HG02870 (cell line): Measurements from ENCODE around the gene MATN1.

ENCODE experiments used
- ATAC-seq: cut with Tn5 transposase; IDR thresholded peaks from one replicate; pipeline ENCODE4 v1.9.1; 2021; ENCODE audit warnings: mild to moderate bottlenecking, moderate library complexity; ENCODE audit not compliant: unreplicated experiment

The MATN1 gene

GRCh38 chr1:30684881-30685795, 38.2 kb downstream of the MATN1 start:
- ATAC-seq: no peak

DNA sequence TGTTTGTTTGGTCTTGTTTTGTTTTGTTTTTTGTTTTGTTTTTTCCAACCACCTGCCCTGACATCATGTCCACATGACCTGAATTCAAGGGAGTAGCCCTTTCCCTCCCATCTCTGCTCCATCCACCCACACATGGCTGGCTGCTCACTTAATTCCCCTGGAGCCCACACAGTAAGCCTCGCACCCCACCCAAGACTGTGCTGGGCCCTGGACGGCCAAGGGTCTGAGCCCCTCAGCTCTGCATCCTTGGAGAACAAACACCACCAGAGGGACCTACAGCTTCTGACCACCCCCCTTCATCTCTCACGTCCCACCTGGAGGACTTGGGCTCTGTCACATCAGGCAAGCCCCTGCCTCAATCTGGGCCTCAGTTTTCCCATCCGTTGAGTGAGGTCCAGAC, 39.1 kb downstream of the MATN1 start:
- ATAC-seq: no peak

- no peak for ATAC-seq
These were observed 39.7 kb downstream of the MATN1 start for GRCh38 chr1:30683699-30684098.

DNA sequence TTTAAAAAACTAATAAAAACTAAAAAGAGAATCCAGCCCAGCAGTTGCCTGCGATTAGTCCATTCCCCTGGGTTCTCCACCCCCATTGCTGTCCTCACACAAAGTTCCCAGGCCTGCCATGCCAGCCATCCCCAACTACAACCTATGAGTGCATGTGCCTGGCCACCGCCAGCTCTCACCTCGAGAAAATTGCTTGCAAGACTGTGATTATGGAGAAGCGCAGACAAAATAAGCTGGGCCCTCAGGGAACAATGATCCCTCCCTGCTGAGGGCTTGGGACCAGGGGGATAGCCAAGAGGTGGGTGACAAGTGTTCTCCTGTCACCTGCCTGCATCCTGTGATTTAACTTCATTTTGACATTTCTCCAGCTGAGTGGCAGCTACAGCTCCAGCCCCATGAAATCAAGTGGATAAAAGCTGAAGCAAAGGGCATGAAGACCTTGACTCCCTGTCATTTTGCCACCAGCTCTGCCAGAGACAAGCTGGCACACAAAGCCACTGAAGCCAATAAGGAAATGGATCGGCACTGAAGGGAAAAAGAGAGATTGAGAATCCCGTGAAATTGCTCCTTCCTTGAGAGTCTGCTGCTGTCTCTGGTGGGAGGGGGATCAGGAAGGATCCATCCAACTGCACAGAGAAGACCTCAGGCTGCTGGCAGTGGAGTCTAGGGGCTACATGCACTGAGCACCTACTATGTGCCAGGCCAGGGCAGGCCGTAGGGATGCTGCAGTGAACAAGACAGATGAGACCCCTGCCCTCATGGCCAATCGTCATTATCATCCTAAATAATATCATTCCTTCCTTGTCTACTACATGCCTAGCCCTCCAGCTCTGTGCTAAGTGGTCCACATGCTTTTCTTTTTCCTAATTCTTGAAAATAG, 40.7 kb downstream of the MATN1 start:
- no peak for ATAC-seq

- no peak for ATAC-seq
These were observed 41.6 kb downstream of the MATN1 start for GRCh38 chr1:30681782-30682181.

DNA sequence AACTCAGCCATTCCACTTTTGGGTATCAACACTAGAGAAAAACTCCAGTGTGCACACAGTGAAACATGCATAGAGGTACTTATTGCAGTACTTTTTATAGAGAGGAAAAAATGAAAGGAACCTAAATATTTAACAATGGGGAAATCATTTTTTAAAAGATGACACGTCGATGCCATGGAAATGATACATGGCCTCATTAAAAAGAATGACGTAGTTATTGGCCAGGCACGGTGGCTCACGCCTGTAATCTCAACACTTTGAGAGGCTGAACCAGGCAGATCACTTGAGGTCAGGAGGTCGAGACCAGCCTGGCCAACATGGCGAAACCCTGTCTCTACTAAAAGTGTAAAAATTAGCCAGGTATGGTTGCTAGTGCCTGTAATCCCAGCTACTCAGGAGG, 42.5 kb downstream of the MATN1 start:
- ATAC-seq: no peak

DNA sequence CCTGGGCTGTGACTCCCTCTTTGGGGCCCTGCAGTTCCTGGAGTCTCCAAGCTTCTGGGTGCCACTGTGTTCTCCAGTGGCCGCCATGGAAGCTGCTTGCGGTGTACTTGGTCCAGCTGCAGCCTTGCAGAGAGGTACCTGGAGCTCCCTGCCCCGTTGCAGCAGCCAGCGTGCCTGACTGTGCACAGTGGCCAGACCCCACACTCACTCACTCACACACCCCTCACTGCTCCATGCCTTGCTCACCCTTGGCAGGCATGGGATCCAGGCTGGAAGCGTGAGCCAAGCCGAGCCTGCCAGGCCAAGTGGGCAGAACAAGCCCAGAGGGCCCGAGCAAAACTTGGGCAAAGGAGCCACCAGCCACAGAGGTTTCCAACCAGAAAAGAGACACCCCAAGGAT, 43.0 kb downstream of the MATN1 start:
- ATAC-seq: no peak

- no peak for ATAC-seq
These were observed 43.4 kb downstream of the MATN1 start for GRCh38 chr1:30679976-30680305.

GRCh38 chr1:30679201-30679975, 44.0 kb downstream of the MATN1 start:
- no peak for ATAC-seq

DNA sequence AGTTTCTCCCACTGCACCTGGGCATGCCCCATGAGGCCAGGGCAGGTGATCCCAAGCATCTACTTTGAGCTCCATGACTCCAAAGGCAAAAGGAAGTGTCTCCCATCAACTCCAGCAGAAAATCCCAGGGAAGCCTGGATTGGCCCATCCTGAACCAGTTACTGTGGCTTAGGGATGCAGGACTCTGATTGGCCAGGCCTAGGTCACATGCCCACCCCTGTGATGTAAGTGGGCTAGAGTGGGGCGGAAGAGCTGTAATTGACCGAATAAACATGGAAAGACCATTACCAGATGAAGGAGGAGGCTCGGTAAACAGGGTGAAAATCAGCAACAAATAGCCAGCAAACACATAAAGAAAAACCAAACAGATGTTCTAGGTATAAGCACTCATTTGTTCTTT, 45.2 kb downstream of the MATN1 start:
- ATAC-seq: no peak

GRCh38 chr1:30677471-30677870, 45.9 kb downstream of the MATN1 start:
- ATAC-seq: no peak

DNA sequence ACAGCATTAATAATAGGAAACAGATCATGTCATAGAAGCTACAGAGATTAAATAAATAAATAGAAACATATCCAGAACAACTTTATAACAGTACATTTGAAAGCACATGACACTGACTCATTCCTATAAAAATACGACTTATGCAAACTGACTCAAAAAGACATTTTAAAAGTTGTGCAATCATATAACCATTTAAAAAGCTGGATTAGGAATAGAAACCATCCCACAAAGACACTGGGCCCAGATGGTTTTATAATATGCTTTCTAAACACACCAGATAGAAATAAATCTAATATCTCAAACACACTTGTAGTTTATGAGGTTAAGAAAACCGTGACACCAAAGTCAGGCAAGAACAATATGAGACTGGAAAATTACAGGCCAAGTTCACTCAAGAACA, 47.6 kb downstream of the MATN1 start:
- ATAC-seq: no peak

- ATAC-seq: no peak
These were observed 48.1 kb downstream of the MATN1 start for GRCh38 chr1:30675289-30675688.

GRCh38 chr1:30673395-30673794, 50.0 kb downstream of the MATN1 start:
- no peak for ATAC-seq

- ATAC-seq: no peak
These were observed 50.7 kb downstream of the MATN1 start for GRCh38 chr1:30672661-30673060.

DNA sequence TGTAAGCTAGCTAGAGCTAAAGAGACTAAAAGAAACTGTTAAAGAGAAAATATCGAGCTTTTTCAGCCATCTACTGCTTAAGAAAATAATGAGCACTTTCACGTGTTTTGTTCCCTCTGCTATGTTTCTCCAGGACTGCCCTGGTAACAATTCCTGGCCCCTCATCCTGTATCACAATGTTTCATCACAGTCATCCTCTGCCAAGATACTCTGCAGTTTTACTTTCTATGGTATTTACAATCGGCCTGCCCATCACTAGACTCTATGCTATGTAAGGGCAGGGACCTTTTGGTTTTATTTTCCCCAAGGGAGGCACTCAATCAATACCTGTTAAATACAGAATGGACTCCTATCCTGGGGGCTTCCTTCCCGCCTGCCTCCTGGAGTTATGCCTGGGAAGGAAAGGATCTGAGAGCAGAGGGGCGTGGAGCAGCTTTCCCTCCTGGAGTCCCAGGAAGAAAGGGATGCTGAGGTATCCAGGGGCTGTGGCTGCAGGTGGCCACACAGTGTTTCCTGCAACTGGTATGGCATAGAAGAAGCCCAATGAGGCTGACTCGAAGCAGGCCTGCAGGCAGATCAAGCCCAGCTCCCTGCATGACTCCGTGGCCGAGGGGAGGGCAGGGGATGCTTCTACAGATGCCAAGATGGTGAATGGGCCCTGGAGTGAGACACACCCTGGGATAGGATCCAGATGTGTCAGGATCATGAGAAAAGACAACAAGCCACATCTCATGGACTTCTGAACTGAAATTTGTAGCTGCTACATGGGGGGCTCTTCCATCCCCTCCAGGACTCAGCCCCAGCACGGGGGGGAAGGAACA, 52.9 kb downstream of the MATN1 start:
- ATAC-seq: no peak

DNA sequence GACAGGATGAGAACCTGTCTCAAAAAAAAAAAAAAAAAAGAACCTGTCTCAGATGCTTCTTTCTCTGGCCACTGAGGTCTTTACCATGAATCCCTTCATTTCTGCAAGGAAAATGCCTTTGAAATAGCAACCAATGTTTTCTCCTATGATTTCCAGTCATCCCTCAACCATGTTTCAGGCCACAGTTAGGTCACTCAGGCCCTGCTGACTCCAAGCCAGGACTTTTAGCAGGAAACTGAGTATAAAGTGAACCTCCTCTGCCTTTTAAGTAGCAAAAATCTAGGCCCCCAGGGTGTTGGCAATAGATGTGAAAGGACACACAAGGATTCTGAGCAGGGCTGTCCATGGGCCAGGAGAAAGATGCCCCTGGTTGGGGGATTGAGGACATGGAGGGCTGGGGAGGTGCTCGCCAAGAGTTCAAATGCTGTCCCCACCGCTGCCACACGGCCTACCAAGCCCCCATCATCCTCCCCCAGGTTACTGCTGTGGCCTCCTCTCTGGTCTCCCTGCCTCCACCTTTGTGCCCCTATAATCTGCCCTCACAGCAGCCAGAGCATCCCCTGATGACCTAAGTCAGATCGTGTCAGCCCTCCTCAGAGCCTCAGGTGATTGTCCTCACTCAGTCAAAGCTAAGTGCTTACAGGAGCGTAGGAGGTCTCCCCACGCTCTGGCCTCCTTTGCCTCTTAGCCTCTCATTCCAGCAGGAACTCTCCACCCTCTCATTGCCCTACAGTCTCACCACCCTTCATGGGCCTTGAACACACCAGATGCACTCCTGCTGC, 54.6 kb downstream of the MATN1 start:
- no peak for ATAC-seq

DNA sequence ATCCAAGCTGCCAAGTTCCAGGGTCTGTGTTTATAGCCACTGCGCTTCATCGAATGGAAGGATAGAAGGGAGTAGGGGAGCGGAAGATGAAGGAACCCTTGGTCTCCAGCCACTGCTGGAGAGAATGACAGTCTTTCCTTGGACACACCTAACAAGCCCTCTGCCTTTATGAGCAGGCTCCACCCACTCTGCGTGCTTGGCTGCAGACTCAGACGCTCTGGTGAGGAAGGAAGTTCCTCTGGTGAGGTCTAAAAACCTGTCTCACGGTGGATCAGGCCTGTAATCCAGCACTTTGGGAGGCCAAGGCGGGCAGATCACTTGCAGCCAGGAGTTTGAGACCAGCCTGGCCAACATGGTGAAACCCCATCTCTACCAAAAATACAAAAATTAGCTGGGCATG, 55.4 kb downstream of the MATN1 start:
- ATAC-seq: no peak

- ATAC-seq: no peak
These were observed 56.6 kb downstream of the MATN1 start for GRCh38 chr1:30666756-30667273.
